ENCODE data around the gene GPR84. TPM values are rescaled to one million over a fixed set of nuclear protein-coding genes. Genes with fewer than 3 reads are reported as not detected.
"Not testable (repeated sequence)": the region's sequence is repeated elsewhere in the genome, so short reads cannot be mapped to it uniquely, and the experiment has no call there.

GPR84 gene
- total RNA-seq, 1 donor from 2014 or later, result not detected

- H3K9me3 ChIP-seq (ENCODE audit: insufficient read depth, low read depth, low read length), result no peaks in the 10 kb centered on the region
- Mint-ChIP-seq H3K9me3 (ENCODE audit: unreplicated experiment) (no peaks in the 10 kb centered on the region), H3K27me3 (ENCODE audit: low read depth, unreplicated experiment) (no peaks in the 10 kb centered on the region), H3K36me3 (ENCODE audit: low read depth, unreplicated experiment) (no peaks in the 10 kb centered on the region), H3K27ac (ENCODE audit: unreplicated experiment) (no peak overlapping the region), H3K4me3 (ENCODE audit: unreplicated experiment) (no peak overlapping the region), H3K4me1 (ENCODE audit: low read depth, unreplicated experiment) (peaks cover 38% of the 10 kb centered on the region)
- DNase-seq (ENCODE audit: low read depth) (no peak), FAIRE-seq (no peak)
- H2AFZ ChIP-seq (ENCODE audit: low read depth, low read length), result no peak overlapping the region
- no peaks in the 10 kb centered on the region for H4K20me1 ChIP-seq (ENCODE audit: insufficient read depth, low read length)
- H3K4me3 ChIP-seq (ENCODE audit: insufficient read depth, low read depth, low read length), result no peak overlapping the region
- no peak overlapping the region for H3K9ac ChIP-seq (ENCODE audit: low read length)
- TF ChIP-seq CTCF (IDR thresholded peaks at IDR 0.05; ENCODE audit: insufficient read depth, low read depth, low read length) (no peak), EZH2 (IDR thresholded peaks at IDR 0.05; ENCODE audit: insufficient read depth, low read length) (no peak)
- no peak overlapping the region for H3K27ac ChIP-seq (ENCODE audit: low read depth, low read length)
- no peaks in the 10 kb centered on the region for H3K27me3 ChIP-seq (ENCODE audit: insufficient read depth, low read length)
- peaks cover 48% of the 10 kb centered on the region for H3K4me1 ChIP-seq (ENCODE audit: insufficient read depth, low read length)
- H3K36me3 ChIP-seq (ENCODE audit: insufficient read depth, low read length), result no peaks in the 10 kb centered on the region
- no peaks in the 10 kb centered on the region for H3K79me2 ChIP-seq (ENCODE audit: insufficient read depth, low read length)
- peak overlapping the region; percentile 100 for H3K4me2 ChIP-seq (ENCODE audit: low read length)
Observed at GRCh38 chr12:54356951-54357356, 7.3 kb downstream of the GPR84 start.

GRCh38 chr12:54356228-54356627 lies 8.1 kb downstream of the GPR84 start:
- TF ChIP-seq EZH2 (IDR thresholded peaks at IDR 0.05; ENCODE audit: insufficient read depth, low read length) (no peak), CTCF (IDR thresholded peaks at IDR 0.05; ENCODE audit: insufficient read depth, low read depth, low read length) (no peak)
- H3K4me1 Mint-ChIP-seq (ENCODE audit: low read depth, unreplicated experiment), result peaks cover 45% of the 10 kb centered on the region
- H3K27ac Mint-ChIP-seq (ENCODE audit: unreplicated experiment), result no peak overlapping the region
- H2AFZ ChIP-seq (ENCODE audit: low read depth, low read length), result no peak overlapping the region
- H3K36me3 Mint-ChIP-seq (ENCODE audit: low read depth, unreplicated experiment), result no peaks in the 10 kb centered on the region
- no peaks in the 10 kb centered on the region for H4K20me1 ChIP-seq (ENCODE audit: insufficient read depth, low read length)
- no peak overlapping the region for H3K4me3 Mint-ChIP-seq (ENCODE audit: unreplicated experiment)
- H3K36me3 ChIP-seq (ENCODE audit: insufficient read depth, low read length), result no peaks in the 10 kb centered on the region
- no peaks in the 10 kb centered on the region for H3K9me3 Mint-ChIP-seq (ENCODE audit: unreplicated experiment)
- no peak overlapping the region for H3K9ac ChIP-seq (ENCODE audit: low read length)
- no peak overlapping the region for H3K4me2 ChIP-seq (ENCODE audit: low read length)
- no peak overlapping the region for H3K4me3 ChIP-seq (ENCODE audit: insufficient read depth, low read depth, low read length)
- H3K79me2 ChIP-seq (ENCODE audit: insufficient read depth, low read length), result no peaks in the 10 kb centered on the region
- H3K27me3 Mint-ChIP-seq (ENCODE audit: low read depth, unreplicated experiment), result no peaks in the 10 kb centered on the region
- no peaks in the 10 kb centered on the region for H3K27me3 ChIP-seq (ENCODE audit: insufficient read depth, low read length)
- no peaks in the 10 kb centered on the region for H3K9me3 ChIP-seq (ENCODE audit: insufficient read depth, low read depth, low read length)
- FAIRE-seq (no peak), DNase-seq (ENCODE audit: low read depth) (no peak)
- H3K27ac ChIP-seq (ENCODE audit: low read depth, low read length), result no peak overlapping the region
- H3K4me1 ChIP-seq (ENCODE audit: insufficient read depth, low read length), result peaks cover 56% of the 10 kb centered on the region

- Histone ChIP-seq H2AFZ (ENCODE audit: low read depth, low read length) (no peak overlapping the region), H3K4me3 (ENCODE audit: insufficient read depth, low read depth, low read length) (no peak overlapping the region), H3K4me2 (ENCODE audit: low read length) (no peak overlapping the region), H4K20me1 (ENCODE audit: insufficient read depth, low read length) (no peaks in the 10 kb centered on the region), H3K36me3 (ENCODE audit: insufficient read depth, low read length) (peaks cover 7% of the 10 kb centered on the region), H3K9me3 (ENCODE audit: insufficient read depth, low read depth, low read length) (no peaks in the 10 kb centered on the region), H3K79me2 (ENCODE audit: insufficient read depth, low read length) (no peaks in the 10 kb centered on the region), H3K9ac (ENCODE audit: low read length) (no peak overlapping the region), H3K27ac (ENCODE audit: low read depth, low read length) (no peak overlapping the region), H3K27me3 (ENCODE audit: insufficient read depth, low read length) (no peaks in the 10 kb centered on the region), H3K4me1 (ENCODE audit: insufficient read depth, low read length) (peaks cover 48% of the 10 kb centered on the region)
- H3K27me3 Mint-ChIP-seq (ENCODE audit: low read depth, unreplicated experiment), result no peaks in the 10 kb centered on the region
- no peak for DNase-seq (ENCODE audit: low read depth)
- peak overlapping the region; percentile 71 for H3K4me3 Mint-ChIP-seq (ENCODE audit: unreplicated experiment)
- no peaks in the 10 kb centered on the region for H3K9me3 Mint-ChIP-seq (ENCODE audit: unreplicated experiment)
- H3K36me3 Mint-ChIP-seq (ENCODE audit: low read depth, unreplicated experiment), result no peaks in the 10 kb centered on the region
- no peak for FAIRE-seq
- peaks cover 47% of the 10 kb centered on the region for H3K4me1 Mint-ChIP-seq (ENCODE audit: low read depth, unreplicated experiment)
- TF ChIP-seq EZH2 (IDR thresholded peaks at IDR 0.05; ENCODE audit: insufficient read depth, low read length), result no peak
- H3K27ac Mint-ChIP-seq (ENCODE audit: unreplicated experiment), result peak overlapping the region; percentile 31
Observed at GRCh38 chr12:54355104-54355815, 9.0 kb downstream of the GPR84 start.

- peaks cover 50% of the 10 kb centered on the region for H3K4me1 Mint-ChIP-seq (ENCODE audit: low read depth, unreplicated experiment)
- H4K20me1 ChIP-seq (ENCODE audit: insufficient read depth, low read length); H3K9me3 Mint-ChIP-seq (ENCODE audit: unreplicated experiment); H3K9ac ChIP-seq (ENCODE audit: low read length); H3K27me3 ChIP-seq (ENCODE audit: insufficient read depth, low read length); H2AFZ ChIP-seq (ENCODE audit: low read depth, low read length); FAIRE-seq; H3K27ac ChIP-seq (ENCODE audit: low read depth, low read length); H3K4me2 ChIP-seq (ENCODE audit: low read length); H3K27me3 Mint-ChIP-seq (ENCODE audit: low read depth, unreplicated experiment); H3K27ac Mint-ChIP-seq (ENCODE audit: unreplicated experiment); H3K4me3 ChIP-seq (ENCODE audit: insufficient read depth, low read depth, low read length); DNase-seq (ENCODE audit: low read depth); H3K9me3 ChIP-seq (ENCODE audit: insufficient read depth, low read depth, low read length); H3K36me3 Mint-ChIP-seq (ENCODE audit: low read depth, unreplicated experiment); H3K79me2 ChIP-seq (ENCODE audit: insufficient read depth, low read length): not testable (repeated sequence)
- H3K36me3 ChIP-seq (ENCODE audit: insufficient read depth, low read length), result peaks cover 16% of the 10 kb centered on the region
- H3K4me3 Mint-ChIP-seq (ENCODE audit: unreplicated experiment), result peak overlapping the region; percentile 45
- peaks cover 39% of the 10 kb centered on the region for H3K4me1 ChIP-seq (ENCODE audit: insufficient read depth, low read length)
Observed at GRCh38 chr12:54354271-54354670, 10.0 kb downstream of the GPR84 start.
